Liver (tissue), 3 donors: ENCODE measurements around the gene NFKB1.

Experiments used
- CTCF ChIP-seq: fragments of 150-350 bp; IDR thresholded peaks from 2 replicates; pipeline ENCODE4 v1.5.1; 2017; ENCODE audit warnings: improper control_type of control experiment, low read depth, low read length; ENCODE audit not compliant: missing input control
- EGR1 ChIP-seq, 2 donors: IDR thresholded peaks; 2 replicates each; pipeline ENCODE4 v1.6.1; 2016 to 2018; ENCODE audit warnings: antibody characterized with exemption in 2 of 2, low read depth in 2 of 2
- FOXA2 ChIP-seq: IDR thresholded peaks from 2 replicates; pipeline ENCODE4 v1.6.1; 2016; ENCODE audit warnings: antibody characterized with exemption
- JUND ChIP-seq, 2 donors: IDR thresholded peaks; 2 replicates each; pipeline ENCODE4 v1.6.1; 2016; ENCODE audit warnings: antibody characterized with exemption in 2 of 2
- MAX ChIP-seq: IDR thresholded peaks from 2 replicates; pipeline ENCODE4 v1.6.1; 2016; ENCODE audit warnings: antibody characterized with exemption
- NR2F2 ChIP-seq: IDR thresholded peaks from 2 replicates; pipeline ENCODE4 v1.6.1; 2016; ENCODE audit warnings: antibody characterized with exemption
- RAD21 ChIP-seq, 2 donors: IDR thresholded peaks; 2 replicates each; pipeline ENCODE4 v1.6.1; 2016; ENCODE audit warnings: antibody characterized with exemption in 2 of 2, mild to moderate bottlenecking in 2 of 2
- REST ChIP-seq: IDR thresholded peaks from 2 replicates; pipeline ENCODE4 v1.6.1; 2016; ENCODE audit warnings: antibody characterized with exemption, mild to moderate bottlenecking
- YY1 ChIP-seq: IDR thresholded peaks from 2 replicates; pipeline ENCODE4 v1.6.1; 2016; ENCODE audit warnings: antibody characterized with exemption, mild to moderate bottlenecking
- donor health status: healthy.
- donor health status: healthy.

GRCh38 chr4:102553982-102554381 is 52.8 kb downstream of the NFKB1 start:
- TF ChIP-seq YY1: no peak
- no peak for TF ChIP-seq CTCF
- TF ChIP-seq EGR1 (IDR thresholded peaks at IDR 0.05; ENCODE audit: low read depth in 2 of 2): no peak
- TF ChIP-seq REST: no peak
- TF ChIP-seq RAD21 (IDR thresholded peaks at IDR 0.05): no peak
- no peak for TF ChIP-seq NR2F2
- no peak for TF ChIP-seq MAX
- no peak for TF ChIP-seq JUND (IDR thresholded peaks at IDR 0.05)
- TF ChIP-seq FOXA2: no peak
